Activated CD4-positive, CD25-positive, alpha-beta regulatory T cell treated with anti-CD3 and anti-CD28 coated beads, Interleukin-2, amount 50 U/mL, for 72 hours (primary cell): Measurements from ENCODE around the gene SBK2.
A peak's percentile ranks its signal among the peaks of the same experiment; 100 is the strongest.

Source experiments
- DNase-seq: peaks from one replicate; pipeline ENCODE4 v3.0.0; 2021

SBK2 gene

DNA sequence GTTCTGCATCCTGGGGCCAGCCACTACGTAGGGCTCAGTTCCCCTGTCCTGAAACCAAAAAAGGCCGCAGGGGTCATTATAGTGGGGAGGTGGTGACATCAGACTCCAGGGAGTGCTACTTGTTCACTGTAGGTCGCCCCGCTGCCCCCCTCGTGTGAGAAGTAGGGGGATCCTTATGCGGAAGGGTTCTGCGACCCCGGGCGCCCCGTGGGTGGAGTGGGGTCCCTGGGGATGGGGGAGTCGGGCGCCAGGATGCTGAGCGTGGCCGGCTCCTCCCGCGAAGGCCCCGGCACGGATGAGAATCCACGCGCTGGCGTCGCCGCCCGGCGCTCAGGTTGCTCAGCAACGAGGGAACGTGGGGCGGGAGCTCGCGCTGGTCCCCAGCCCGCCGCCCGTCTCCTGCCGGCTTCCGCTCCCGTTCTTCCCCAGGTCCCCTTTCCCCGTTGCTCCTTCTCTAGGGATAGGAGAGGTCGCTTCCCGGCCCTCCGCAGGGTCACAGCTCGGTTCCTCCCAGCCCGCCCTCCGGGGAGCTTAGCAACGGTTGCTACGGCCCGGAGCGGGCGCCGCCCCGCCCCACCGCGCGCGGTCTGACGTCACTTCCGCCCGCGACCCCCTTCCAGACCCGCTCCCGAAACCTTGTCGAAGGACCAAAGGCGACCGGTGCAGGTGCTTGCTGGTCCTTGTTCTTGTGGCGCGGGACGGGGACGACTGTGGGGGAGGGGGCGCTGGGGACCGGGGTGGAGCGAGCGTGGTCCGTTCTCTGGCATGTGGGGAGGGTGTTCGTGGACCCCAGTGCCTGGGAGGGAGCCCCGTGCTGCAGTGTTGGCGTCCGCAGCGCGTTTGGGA lies 52.1 kb downstream of the SBK2 start, which contains the start of gene NAT14:
TSS of gene NAT14 (plus strand) at position 596 of the 846 bp plus-strand sequence. CDS start 521 bp downstream, outside the sequence.
- peak; percentile 61 for DNase-seq

DNA sequence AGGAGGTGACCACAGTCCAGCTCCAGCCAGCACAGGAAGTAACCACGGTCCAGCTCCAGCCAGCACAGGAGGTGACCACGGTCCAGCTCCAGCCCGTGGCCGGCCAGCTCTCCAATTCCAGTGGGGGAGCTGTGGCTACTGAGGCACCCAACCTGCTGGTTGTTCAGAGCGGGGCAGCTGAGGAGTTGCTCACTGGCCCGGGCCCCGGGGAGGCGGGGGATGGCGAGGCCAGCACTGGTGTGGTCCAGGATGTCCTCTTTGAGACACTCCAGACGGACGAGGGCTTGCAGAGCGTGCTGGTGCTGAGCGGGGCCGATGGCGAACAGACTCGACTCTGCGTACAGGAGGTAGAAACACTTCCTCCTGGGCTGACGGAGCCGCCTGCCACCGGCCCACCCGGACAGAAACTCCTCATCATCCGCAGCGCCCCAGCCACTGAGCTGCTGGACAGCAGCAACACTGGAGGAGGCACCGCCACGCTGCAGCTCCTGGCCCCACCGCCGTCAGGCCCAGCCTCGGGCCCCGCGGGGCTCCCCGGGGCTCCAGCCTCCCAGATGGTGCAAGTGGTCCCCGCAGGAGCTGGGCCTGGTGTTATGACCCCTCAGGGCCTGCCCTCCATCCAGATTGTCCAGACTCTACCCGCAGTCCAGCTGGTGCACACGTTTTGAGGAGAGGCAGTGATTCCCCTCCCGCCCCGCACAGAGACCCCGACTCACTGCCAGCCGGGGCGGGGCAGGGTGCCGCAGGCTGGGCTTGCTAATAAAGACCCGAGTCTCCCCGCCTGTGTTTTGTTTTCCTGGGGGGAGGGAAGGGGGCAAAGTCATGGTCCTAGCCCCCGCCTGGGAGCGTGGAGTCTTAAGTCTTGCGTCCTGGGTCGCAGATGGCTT lies 53.0 kb downstream of the SBK2 start:
- DNase-seq: no peak

DNA sequence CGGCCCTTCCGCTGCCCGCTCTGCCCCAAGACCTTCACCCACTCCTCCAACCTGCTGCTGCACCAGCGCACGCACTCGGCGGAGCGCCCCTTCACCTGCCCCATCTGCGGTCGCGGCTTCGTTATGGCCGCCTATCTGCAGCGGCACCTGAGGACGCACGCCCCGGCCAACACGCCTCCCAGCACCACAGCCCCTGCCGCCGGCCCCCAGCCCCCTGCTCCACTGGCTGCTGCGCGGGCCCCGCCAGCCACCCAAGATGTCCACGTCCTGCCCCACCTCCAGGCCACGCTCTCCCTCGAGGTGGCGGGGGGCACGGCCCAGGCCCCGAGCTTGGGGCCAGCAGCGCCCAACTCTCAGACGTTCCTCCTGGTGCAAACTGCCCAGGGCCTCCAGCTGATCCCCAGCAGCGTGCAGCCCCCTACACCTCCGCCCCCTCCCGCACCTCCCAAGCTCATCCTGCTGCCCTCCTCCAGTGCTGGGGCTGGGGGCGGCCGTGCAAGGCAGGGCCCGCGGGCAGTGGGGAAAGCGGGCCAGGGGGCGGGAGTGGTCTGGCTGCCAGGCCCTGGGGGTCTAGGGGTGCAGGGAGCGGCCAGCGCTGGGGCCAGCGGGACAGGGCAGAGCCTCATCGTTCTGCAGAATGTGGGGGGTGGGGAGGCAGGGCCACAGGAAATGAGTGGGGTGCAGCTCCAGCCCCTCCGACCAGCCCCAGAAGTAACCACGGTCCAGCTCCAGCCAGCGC lies 53.8 kb downstream of the SBK2 start:
- no peak for DNase-seq

DNA sequence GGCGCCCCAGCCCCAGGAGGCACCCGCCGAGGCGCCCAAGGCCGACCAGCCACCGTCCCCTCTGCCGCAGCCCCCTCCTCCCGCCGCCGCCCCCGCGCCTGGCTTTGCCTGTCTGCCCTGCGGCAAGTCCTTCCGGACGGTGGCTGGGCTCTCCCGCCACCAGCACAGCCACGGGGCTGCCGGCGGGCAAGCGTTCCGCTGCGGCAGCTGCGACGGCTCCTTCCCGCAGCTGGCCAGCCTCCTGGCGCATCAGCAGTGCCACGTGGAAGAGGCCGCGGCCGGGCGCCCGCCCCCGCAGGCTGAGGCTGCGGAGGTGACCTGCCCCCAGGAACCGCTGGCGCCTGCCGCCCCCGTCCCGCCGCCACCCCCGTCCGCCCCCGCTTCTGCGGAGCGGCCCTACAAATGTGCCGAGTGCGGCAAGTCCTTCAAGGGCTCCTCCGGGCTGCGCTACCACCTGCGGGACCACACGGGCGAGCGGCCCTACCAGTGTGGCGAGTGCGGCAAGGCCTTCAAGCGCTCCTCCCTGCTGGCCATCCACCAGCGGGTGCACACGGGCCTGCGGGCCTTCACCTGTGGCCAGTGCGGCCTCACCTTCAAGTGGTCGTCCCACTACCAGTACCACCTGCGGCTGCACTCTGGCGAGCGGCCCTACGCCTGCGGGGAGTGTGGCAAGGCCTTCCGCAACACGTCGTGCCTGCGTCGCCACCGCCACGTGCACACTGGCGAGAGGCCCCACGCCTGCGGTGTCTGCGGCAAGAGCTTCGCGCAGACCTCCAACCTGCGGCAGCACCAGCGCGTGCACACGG lies 54.6 kb downstream of the SBK2 start:
- DNase-seq: no peak

DNA sequence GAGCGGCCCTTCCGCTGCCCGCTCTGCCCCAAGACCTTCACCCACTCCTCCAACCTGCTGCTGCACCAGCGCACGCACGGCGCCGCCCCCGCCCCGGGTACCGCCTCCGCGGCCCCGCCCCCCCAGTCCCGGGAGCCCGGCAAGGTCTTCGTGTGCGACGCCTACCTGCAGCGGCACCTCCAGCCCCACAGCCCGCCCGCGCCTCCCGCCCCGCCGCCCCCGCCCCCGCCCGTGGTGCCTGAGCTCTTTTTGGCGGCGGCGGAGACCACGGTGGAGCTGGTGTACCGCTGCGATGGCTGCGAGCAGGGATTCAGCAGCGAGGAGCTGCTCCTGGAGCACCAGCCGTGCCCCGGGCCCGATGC lies 55.2 kb downstream of the SBK2 start:
- DNase-seq: no peak

DNA sequence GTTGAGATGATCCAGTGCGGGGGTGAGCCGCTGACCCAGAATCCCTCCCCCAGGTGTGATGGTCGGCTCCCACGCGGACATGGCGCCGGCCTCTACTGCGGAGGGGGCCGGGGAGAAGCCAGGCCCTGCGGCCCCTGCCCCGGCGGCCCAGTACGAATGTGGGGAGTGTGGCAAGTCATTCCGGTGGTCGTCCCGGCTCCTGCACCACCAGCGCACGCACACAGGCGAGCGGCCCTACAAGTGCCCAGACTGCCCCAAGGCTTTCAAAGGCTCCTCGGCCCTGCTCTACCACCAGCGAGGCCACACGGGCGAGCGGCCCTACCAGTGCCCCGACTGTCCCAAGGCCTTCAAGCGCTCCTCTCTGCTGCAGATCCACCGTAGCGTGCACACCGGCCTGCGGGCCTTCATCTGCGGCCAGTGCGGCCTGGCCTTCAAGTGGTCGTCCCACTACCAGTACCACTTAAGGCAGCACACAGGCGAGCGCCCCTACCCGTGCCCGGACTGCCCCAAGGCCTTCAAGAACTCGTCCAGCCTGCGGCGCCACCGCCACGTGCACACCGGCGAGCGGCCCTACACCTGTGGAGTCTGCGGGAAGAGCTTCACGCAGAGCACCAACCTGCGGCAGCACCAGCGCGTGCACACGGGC lies 55.7 kb downstream of the SBK2 start:
- DNase-seq: no peak

DNA sequence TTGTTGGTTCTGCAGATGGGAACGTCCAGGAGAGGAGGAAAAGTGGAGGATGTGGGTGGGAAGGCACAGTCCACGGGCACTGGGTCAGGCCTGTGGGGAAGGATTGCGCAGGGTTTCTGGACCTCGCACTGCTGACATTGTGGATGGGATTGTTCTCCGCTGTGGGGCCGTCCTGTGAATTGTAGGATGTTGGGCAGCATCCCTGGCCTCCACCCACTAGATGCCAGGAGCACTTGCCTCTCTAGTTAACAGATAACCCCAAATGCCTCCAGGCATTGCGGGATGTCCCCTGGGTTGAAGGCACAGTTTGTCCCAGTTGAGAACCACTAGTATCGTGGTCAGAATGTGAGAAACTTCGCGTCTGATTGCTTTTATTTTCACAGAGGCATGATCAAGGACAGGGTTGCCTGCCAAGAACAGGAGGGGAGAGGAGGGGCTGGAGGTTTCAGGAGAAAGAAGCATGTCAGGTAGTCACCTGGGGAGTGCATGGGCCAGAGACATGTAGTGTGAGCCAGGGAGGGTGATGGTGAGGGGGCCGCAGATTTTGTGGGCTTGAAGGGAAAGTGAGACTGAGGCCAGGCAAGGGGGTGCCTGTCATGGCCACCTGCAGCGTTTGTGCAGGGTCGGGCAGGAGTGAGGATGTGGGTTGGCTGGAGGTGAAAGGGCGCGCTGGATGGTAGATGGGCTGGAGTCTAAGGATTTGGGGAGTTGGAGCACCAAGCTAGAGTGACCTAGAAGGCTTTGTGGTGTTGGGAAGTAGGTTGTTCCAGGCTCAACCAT lies 57.3 kb downstream of the SBK2 start:
- DNase-seq: no peak

DNA sequence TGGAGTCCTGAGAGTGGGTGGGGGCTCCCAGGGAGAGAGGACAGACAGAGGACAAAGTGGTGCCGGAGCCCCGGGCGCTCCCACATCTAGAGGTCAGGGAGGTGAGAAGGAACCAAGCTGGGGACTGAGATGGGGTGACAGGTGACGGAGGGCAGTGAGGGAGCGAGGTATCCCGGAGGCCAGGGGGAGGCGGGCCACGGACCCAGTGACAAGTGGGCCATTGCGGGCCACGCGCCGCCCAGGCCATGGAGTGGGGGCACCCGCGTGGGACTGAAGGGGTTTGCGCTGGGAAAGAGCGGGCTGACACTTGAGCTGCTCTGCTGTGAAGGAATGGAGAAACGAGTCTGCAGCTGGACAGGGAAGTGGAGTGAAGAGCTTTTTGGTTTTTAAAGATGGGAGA lies 57.9 kb downstream of the SBK2 start:
- DNase-seq: no peak
